ENCODE results near the gene RBCK1.

DNA sequence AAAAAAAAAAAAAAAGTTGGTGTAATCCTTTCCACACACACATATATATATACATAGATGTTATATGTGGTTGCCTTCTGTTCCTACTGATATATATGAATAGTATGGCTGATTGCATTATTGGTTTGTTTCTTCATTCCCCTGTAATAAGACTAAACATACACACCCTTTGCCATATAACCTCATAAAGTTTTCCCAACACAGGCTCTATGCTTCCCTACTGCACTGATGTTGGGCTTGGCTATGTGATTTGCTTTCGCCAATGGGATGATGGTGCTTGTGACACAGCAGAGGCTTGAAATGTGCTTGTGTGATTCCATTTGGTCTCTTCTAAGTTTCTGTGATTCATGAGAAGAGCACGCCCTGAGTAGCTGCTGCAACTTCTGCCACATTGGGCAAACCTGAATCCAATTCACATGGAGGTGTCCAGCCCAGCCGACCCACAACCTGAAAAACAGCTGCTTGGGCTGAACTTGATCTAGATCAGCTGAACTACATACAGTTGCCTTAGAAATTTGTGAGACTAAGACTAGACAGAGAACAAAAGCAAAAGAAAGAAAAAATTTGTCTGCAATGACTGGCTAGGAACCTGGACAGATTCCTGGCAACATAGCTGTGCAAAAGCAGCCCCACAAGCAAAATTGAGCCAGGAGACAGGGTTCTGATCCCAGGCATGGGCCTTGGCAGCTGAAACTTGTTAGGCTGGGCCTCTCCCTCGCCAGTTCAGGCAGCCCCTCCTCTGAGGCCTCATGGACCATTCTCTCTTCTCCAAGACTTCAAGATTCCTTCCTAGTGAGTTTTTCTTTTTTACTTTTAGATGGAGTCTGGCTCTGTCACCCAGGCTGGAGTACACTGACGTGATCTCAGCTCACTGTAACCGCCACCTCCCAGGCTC lies 67.6 kb downstream of the RBCK1 start:
- no peak for TF ChIP-seq ZFP3 (CRISPR knock-in tag; IDR thresholded peaks at IDR 0.05)
- no peak for TF ChIP-seq ZFP30 (CRISPR knock-in tag; IDR thresholded peaks at IDR 0.05)
- TF ChIP-seq, protein P1, sequence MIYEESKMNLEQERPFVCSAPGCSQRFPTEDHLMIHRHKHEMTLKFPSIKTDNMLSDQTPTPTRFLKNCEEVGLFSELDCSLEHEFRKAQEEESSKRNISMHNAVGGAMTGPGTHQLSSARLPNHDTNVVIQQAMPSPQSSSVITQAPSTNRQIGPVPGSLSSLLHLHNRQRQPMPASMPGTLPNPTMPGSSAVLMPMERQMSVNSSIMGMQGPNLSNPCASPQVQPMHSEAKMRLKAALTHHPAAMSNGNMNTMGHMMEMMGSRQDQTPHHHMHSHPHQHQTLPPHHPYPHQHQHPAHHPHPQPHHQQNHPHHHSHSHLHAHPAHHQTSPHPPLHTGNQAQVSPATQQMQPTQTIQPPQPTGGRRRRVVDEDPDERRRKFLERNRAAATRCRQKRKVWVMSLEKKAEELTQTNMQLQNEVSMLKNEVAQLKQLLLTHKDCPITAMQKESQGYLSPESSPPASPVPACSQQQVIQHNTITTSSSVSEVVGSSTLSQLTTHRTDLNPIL (CRISPR knock-in tag; IDR thresholded peaks at IDR 0.05; ENCODE audit: low read depth) = no peak
- TF ChIP-seq, protein P2, sequence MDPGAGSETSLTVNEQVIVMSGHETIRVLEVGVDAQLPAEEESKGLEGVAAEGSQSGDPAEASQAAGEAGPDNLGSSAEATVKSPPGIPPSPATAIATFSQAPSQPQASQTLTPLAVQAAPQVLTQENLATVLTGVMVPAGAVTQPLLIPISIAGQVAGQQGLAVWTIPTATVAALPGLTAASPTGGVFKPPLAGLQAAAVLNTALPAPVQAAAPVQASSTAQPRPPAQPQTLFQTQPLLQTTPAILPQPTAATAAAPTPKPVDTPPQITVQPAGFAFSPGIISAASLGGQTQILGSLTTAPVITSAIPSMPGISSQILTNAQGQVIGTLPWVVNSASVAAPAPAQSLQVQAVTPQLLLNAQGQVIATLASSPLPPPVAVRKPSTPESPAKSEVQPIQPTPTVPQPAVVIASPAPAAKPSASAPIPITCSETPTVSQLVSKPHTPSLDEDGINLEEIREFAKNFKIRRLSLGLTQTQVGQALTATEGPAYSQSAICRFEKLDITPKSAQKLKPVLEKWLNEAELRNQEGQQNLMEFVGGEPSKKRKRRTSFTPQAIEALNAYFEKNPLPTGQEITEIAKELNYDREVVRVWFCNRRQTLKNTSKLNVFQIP (CRISPR knock-in tag; IDR thresholded peaks at IDR 0.05; ENCODE audit: borderline replicate concordance, low read depth) = no peak
- no peak for TF ChIP-seq BACH2 (CRISPR knock-in tag; IDR thresholded peaks at IDR 0.05; ENCODE audit: borderline replicate concordance)
- no peak for TF ChIP-seq ZNF70 (CRISPR knock-in tag; IDR thresholded peaks at IDR 0.05)
- TF ChIP-seq, protein P3, sequence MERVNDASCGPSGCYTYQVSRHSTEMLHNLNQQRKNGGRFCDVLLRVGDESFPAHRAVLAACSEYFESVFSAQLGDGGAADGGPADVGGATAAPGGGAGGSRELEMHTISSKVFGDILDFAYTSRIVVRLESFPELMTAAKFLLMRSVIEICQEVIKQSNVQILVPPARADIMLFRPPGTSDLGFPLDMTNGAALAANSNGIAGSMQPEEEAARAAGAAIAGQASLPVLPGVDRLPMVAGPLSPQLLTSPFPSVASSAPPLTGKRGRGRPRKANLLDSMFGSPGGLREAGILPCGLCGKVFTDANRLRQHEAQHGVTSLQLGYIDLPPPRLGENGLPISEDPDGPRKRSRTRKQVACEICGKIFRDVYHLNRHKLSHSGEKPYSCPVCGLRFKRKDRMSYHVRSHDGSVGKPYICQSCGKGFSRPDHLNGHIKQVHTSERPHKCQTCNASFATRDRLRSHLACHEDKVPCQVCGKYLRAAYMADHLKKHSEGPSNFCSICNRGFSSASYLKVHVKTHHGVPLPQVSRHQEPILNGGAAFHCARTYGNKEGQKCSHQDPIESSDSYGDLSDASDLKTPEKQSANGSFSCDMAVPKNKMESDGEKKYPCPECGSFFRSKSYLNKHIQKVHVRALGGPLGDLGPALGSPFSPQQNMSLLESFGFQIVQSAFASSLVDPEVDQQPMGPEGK (CRISPR knock-in tag; IDR thresholded peaks at IDR 0.05; ENCODE audit: borderline replicate concordance) = no peak

Data from SK-N-SH treated with all-trans-retinoic acid at 6 μM for 48 hours (cell line).